ENCODE results near the gene SUMO4.

DNA sequence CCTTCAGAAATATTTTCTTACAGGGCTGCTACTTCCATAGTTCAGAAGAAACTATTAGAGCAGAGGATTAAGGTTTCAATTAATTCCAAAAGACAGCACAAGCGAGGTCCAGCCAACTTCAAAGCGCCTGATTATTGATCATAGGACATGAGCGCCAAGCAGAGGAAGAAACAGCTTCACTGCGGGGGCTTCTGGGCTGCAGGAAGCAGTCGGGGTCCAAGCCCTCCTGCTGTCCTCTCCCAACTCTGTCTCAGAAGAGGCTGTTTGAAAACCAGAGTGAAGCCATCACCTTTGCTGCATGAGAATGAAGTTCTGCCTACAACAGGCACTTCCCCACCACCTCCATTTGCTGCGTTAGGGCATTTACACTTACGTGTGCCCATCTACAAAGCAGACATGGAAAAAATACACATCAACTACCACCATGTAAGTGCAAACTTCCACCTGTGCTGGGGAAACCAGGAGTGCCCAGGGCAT is 23.9 kb downstream of the SUMO4 start:
- TF ChIP-seq CTCF (IDR thresholded peaks at IDR 0.05) = no peak
- no peak for TF ChIP-seq POLR2A (IDR thresholded peaks at IDR 0.05)
- no peak for TF ChIP-seq POLR2AphosphoS5 (IDR thresholded peaks at IDR 0.05; ENCODE audit: insufficient read depth in 1 of 2, low read depth in 1 of 2)
